Stimulated activated CD8-positive, alpha-beta memory T cell treated with anti-CD3 and anti-CD28 coated beads, Interleukin-7, amount 100 ng/mL, for 1 hour (primary cell): ENCODE data around the gene TNIK.

Experiments
- DNase-seq, 2 donors: peaks; one replicate each; pipeline ENCODE4 v3.0.0-alpha.2; 2020; ENCODE audit warnings: low read depth in 2 of 2

The TNIK gene

DNA sequence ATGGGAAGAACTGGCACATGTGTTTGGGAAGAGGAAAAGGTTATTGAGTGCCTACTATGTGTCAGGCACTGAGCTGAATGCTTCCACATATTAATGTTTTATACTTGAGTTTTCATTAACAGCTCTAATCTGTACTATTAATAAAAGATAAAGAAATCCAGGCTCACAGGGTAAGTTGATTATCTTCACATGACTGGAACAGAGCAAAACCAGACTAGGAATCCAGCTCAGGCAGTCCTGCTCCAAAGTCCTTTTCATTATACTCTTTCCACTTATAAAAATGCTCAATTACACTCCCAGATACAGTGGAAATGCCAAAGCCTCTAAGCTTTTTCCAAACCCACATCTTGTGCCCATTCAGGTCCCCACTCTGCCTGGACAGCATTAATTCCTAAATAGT lies 97.6 kb downstream of the TNIK start:
- no peak for DNase-seq

DNA sequence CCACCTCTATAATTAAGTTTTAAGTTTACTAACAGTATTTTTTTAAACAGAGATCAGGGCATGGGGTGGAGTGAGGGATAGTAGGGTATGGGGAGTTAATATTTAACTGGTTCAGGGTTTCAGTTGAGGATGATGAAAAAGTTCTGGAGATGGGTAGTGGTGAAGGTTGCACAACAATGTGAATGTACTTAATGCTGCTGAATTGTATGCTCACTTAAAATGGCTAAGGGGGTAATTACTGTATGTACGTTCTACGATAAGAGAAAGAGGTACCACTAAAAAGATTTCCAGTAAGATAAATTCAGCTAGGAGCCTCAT lies 101.4 kb downstream of the TNIK start:
- no peak for DNase-seq

DNA sequence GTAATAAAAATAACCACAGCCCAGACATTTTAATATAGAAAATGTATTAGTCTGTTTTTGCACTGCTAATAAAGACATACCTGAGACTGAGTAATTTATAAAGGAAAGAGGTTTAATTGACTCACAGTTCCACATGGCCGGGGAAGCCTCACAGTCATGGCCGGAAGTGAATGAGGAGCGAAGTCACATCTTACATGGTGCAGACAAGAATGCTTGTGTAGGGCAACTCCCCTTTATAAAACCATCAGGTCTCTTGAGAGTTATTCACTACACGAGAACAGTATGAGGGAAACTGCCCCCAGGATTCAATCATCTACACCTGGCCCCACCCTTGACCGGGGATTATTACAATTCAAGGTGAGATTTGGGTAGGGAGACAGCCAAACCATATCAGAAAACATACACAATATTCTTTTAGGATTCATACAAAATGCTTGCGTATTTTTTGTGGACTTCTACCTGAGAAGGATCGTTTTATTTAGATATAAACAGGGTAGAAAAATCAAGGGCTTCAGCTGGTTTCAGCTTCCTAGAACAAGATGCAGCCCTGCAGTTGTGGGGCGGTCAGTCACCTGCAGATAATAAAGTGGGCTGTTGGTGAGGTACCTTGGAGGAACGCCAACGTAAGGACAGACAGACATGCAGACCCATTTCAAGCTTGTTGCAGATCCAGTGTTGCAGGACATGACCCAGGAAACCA lies 101.9 kb downstream of the TNIK start:
- no peak for DNase-seq

DNA sequence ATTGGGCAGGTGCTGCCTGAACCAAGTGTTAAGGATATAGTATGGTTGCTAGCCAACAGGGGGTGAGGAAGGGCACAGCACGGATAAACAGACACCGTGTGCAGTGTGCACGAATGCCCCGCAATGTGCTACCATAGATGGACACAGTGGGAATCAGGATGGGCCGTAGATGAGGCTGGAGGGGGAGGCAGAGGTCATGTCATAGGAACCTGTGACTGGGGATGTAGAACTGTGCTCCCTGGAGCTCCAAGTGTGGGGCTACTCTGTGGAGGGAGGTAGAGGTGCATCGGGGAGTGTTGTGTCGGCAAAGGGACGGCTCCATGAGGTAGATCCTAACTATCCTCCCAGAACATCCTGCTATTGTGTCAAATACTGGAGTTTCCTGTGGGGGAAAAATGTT lies 102.5 kb downstream of the TNIK start:
- DNase-seq, result no peak

DNA sequence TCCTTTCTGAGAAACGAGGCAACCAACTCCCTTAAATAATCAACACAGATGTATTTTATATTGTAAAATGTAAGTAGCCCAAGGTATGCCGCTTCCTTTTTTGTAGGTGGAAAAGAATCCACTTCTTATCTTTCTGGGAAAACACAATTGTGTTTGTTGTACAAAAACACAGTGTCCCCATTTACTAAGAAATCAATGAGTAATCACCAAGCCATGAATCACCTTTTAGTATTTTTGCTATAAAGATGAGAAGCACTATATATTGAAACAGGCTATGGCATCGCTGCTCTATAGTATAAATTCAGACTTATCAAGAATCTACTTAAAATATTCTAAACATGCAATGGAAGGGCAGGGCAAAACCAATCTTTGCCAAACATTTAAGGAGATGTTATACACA lies 104.0 kb downstream of the TNIK start:
- no peak for DNase-seq

DNA sequence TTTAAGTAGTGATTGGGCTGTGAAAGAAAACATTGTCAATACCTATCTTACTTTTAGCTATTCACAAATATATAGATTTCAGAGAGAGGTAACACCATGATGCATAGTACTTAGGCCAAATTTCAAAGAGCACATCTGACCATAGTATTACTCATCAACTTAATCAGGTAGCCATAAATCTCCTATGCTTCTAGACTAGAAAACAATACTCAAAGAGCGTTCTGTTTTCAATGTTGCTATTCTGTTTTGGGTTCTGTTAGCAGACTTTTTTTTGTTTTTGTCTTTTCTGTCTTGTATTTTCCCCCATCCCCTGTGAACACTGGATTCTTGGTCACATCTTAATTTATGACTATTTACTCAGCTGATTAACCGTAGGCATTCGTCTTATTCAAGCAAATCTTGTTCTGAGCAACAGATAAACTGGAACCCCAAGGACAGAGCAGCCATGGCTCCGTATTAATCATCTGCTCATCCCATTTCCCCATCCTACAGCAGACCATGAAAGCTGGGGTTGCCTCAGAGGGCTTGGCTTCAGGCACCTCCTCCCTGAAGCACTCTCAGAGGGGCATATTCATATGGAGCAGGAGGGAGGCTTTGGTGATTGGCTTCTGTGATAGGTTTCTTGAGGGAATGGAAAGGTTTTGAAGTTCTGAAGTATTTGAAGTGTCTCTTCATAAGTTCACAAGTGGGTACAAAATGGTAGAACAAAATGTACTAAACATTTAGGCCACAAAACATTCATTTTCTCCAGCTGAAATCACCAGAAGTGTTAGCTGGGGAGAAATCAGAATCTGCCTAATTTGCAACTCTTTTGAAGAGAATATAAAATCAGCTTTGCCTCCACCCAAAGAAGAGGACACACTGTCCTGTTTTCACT lies 105.3 kb downstream of the TNIK start:
- no peak for DNase-seq

DNA sequence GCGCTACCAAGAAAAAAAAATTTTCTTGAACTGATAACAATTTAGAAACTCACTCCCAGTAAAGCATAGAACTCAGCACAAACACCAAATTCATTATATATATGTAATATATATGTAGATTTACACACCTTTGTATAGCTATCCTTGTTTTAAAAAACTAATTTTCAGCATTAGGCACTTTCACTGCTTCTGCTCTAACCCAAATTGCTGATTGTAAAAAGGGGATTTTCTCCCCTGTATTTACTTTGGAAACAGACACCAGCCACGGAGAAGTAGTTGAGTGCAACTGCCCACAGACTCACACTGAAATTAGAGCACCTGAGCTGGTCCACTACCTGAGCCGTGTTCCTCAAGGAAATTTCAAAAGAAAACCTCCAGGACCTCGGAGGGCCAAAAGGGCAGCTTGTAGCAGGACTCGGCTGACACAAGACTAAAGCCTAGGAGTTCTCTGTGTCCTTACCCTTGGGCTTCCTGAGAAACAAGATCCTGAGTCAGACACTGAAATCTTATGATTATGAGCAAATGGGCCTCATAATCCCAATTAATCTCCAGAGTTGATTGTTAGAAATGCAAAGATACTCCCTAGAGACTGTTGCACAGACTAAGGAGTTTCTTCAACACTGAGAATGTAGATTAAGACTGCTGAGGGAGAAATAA lies 106.0 kb downstream of the TNIK start:
- no peak for DNase-seq

DNA sequence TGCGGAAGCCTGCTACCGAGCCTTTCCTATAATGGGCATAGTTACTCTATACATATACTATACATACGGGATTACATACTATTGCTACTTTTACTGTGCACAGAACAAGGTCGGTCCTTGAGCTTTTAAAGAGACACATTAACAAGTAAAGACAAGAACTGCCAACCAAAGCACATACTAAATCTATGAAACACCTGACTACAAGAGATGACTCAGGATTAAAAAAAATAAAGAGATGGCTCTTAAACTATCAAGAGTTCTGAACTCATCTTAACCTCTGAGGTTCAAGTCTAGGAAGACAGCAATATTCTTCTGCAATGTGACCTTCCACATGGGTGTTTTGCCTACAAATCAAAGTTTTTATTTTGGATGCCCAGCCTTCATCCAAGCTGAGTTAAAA lies 106.8 kb downstream of the TNIK start:
- DNase-seq, result no peak

DNA sequence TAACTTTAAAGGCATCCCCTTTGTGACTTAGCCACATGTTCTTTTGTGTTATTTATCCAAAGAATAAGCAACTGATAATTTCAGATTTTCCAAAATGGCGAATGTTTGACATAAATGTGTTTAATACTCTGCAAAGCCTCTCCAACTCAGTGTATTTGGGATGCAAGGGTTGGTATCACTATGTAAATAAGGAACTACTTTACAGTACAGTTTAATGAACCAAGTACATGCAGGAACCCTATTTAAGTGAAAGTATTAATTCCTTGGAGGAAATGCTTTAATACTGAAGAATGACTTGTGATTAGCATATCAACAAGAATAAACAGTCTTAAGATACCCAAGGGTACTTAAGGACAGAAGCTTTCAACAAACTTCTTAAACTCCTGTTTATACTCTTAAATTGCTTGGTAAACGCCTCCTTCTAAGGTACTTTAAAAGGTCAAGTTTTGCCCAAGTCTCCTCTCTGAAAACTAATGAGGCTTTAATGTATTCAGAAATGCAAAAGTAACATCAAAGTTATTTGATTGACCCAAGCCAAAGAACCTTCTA lies 107.7 kb downstream of the TNIK start:
- no peak for DNase-seq

DNA sequence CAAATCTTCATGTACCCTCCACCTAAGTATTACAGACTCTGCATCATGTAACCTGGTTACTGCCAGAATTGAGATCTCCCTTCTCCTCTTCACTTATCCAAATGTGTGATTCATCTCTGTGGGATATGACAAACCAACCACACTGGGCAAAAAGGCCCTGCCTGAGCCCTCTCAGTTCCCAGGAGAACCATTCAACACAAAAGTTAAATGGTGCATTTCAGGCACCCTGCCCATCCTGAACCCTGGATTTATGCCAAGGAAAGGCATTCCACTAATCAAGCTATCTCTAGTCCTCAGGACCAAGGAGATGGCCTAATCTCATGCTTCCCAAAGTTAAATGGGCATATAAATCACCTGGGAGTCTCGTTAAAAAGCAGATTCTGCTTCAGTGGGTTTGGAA lies 108.5 kb downstream of the TNIK start:
- DNase-seq, result no peak

DNA sequence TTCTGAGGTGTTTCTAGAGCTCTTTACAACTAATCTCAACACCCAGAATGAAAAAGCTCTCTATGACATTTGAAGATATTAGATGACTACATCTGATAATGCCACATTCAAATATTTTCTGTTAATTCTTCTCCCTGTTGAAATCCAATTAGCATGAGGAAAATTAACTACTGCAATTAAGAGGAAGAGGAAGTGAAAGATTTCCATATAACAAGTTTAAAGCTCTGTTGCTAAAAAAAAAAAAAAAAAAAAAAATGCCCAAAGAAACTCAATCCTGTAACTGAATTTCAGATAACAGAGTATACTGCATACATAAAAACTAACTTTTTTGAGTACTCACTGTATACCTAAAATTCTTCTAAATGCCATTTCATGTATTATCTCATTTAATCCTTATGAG lies 109.8 kb downstream of the TNIK start:
- no peak for DNase-seq

DNA sequence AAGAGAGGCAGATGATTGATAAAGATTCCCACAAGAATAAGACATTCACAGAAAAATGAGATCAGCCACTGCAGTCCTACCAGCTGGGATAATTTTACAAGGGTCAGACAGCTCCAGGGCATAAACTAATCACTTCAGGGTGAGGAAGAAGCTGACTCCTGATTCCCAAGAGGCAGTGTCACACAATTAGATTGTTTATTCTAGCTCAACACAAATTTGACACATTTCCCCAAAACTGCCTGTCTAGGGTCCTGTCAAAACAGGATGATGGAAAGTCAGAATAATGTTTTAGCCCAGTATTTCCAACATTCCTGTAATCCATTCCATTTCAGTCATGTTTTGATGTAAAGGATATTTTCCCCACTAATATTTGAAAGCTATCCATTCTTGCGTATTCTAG lies 110.8 kb downstream of the TNIK start:
- no peak for DNase-seq

DNA sequence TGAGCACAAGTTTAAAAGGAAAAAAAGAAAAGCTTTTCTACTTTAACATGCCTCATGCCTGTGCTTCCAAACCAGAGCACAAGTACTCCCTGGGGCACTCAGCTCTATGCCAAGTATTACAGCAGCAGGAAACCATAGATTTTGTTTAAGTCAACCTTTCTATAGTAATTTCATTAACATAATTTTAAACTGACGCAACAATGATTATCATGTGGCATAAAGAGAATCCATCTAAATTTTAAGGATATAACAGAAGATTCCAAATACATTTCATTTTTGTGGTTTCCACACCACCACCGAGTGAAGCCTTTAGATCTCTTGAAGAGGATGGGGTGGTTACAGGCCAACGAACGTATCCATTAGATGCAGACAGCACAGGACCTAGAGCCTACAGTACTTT lies 112.1 kb downstream of the TNIK start:
- DNase-seq, result no peak

DNA sequence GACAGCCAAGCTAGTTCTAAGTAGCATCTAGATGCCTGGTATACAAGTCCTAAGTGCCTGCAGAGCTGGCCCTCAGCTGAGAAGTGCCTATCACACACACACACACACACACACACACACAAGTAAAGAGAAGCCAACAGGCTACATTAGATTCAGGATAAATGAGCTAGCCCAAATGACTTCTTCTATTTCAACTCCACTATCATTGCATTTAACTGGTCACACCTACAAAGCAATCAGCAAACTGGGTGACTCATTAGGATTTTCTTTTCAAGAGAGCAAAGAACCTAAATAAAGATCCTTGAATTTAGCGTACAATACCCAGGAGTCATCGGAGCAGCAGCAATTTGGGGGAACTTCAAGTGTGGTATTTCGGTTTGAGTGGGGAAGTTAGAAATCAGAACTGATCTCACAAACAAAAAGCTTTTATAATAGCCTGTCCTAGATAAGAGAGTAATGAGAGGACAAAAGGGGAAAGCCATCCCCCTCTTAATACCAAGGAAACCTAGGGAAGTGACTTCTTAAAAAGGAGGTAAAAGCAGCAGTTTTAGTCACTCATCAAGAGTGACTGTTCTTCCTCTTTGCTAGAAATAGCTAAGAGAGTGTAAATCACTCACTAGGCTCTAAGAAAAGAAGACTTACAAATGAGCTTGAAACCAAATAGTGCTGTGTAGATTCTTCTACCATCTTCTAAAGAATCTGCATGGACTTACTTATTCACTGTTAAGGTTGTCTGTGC lies 112.7 kb downstream of the TNIK start:
- DNase-seq, result no peak

DNA sequence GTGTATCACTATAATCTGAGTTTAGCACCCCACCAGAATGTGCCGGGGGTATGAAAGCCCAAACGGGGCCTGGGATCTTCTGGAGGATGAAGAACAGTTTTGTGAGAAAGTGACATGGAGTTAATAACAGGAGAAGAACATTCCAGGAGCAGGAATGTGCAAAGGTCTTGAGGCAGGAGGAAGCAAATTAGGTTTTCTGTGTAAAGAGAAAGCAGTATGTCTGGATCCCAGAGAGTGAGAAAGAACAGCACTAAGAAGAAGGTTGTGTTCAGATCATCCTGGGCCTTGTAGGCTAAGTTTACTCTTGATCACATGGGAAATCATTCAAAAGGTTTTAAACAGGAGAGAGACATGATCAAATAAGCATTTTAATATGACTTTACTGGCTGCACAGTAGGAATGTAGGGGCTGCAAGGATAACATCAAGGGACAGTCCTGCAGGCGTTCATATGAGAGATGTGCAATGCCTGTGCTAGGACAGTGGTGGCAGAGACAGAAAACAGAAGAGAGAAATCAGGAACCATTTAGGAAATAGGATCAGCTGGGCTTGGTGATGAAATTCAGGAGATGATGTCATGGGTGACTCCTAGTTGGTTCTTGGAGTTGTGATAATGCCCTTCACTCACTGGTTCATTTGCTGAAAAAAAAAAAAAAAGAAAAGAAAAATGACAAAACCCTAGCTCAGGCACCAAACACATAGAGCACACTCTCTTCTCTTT lies 113.5 kb downstream of the TNIK start:
- no peak for DNase-seq

DNA sequence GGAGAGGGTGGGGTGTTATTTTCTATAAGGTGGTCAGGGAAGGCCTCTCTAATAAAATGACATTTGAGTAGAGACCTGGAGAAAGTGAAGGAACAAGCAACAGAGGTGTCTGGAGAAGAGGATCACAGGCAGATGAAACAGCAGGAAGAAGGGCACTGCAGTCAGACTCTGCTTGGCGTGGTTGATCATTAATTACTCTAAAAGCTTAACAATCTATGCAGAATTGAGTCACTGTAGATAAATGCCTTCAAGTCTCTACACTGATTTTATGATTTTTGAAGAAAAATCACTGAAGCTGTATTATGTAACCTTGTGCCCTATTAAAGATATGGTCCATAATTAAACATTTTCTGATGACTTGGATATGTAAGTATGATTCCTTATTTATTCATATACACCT lies 114.2 kb downstream of the TNIK start:
- no peak for DNase-seq

DNA sequence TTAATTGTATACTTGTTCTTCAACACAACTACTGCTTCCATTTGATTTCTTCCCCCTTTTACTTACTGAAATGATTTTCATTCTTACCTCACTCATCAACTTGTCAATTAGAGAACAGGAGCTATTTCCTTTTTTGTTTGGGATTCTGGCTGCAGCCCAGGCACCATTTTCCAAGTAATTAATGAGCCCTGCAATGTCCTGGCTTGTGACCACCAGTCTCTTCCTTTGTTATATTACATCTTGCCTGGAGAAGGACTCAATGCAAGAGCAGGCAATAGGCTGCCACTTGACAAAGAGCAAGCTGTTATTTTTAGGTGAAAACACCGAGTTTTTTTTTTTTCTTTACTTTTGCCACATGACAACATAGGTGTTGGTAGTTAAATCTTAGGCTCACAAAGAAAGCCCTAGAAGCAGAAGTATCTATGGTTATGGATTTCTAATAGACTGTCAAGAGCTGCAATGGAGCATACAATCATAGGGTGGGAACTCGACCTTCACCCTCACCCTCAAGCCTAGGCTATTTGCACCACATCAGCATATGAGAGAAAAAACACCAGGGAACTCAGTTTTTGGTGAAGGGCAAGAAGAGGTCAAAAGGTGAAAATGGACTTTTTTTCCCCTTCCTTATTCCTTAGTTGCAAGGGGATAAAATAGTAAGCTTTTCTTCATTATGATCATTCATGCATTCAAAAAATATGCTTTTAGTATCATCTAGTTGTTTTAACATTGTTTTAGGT lies 114.9 kb downstream of the TNIK start:
- DNase-seq, result no peak

DNA sequence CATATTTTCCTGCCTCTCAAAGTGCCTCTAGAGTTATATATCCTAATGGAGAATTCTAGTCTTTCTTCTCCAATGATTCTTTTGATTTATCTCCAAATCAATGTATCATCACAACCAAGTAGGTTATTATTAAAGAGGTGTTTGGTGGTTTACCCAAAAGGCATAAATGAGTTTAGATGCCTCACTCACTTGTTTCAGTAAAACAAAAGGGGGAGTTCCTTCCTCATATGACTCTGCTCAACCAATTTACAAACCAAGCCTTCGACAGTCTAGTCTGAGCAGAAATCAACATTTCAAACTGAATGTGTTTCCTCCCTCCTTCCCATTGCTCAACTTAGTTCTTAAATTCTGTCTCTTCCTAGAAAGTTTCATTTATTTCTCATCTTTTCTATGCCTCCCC lies 116.5 kb downstream of the TNIK start:
- DNase-seq, result no peak

DNA sequence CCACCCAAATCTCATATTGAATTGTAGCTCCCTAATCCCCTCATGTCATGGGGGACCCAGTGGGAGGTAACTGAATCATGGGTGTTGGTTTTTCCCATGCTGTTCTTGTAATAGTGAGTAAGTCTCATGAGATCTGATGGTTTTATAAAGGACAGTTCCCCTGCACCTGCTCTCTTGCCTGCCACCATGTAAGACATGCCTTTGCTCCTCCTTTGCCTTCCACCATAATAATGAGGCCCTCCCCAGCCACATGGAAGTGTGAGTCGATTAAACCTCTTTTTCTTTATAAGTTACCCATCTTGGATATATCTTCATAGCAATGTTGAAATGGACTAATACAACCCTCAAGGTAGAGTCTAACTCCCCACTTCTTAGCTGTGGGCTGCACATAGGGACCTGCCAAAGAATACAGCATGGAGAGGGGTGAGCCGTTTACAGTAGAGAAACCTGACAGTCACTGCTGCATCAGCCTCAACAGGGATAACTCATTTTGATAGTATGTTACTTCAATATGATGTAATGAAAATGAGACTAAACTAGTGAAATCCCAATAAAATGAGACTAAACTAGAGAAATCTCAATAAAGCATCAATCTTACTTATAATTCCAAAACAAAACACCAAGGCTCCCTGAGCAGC lies 117.3 kb downstream of the TNIK start:
- no peak for DNase-seq

DNA sequence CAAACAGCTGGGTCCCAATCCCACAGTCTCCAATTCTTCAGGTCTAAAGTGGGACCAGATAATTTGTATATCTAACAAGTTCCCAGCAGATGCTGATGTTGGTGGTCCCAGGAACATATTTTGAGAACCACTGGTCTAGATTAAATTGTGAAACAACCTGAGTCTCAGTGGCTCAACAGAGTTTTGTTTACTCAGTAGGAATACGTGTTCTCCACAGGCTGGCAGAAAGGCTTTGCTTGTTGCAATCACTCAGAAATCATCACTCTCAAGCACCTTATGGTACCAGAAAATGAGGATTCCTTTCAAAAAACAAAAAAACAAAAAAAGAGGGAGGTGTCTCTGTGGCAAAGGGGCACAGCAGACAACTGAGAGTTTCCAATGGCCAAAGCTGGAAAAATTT lies 118.0 kb downstream of the TNIK start:
- no peak for DNase-seq
